Measurements from ENCODE around the gene ADRA2B.

Gene ADRA2B

GRCh38 chr2:96123936-96124335 is 7.6 kb upstream of the ADRA2B start:
- no peak overlapping the region for H3K4me3 ChIP-seq (ENCODE audit: low read length)
- DNase-seq (ENCODE audit: low read depth): no peak
- no peak for TF ChIP-seq CTCF (conservative IDR thresholded peaks at IDR 0.05; ENCODE audit: low read depth, low read length)

GRCh38 chr2:96123290-96123689 is 6.9 kb upstream of the ADRA2B start:
- no peak overlapping the region for H3K4me3 ChIP-seq (ENCODE audit: low read length)
- DNase-seq (ENCODE audit: low read depth): no peak
- no peak for TF ChIP-seq CTCF (conservative IDR thresholded peaks at IDR 0.05; ENCODE audit: low read depth, low read length)

GRCh38 chr2:96122391-96122790 is 6.0 kb upstream of the ADRA2B start:
- TF ChIP-seq CTCF (conservative IDR thresholded peaks at IDR 0.05; ENCODE audit: low read depth, low read length): no peak

GRCh38 chr2:96121414-96121813 is 5.0 kb upstream of the ADRA2B start:
- no peak for TF ChIP-seq CTCF (conservative IDR thresholded peaks at IDR 0.05; ENCODE audit: low read depth, low read length)

More at GRCh38 chr2:96122391-96122790, 6.0 kb upstream of the ADRA2B start:
- H3K4me3 ChIP-seq (ENCODE audit: low read length): no peak overlapping the region
- no peak for DNase-seq (ENCODE audit: low read depth)

GRCh38 chr2:96120991-96121390 is 4.6 kb upstream of the ADRA2B start:
- no peak for DNase-seq (ENCODE audit: low read depth)
- H3K4me3 ChIP-seq (ENCODE audit: low read length): no peak overlapping the region
- no peak for TF ChIP-seq CTCF (conservative IDR thresholded peaks at IDR 0.05; ENCODE audit: low read depth, low read length)

More at GRCh38 chr2:96121414-96121813, 5.0 kb upstream of the ADRA2B start:
- no peak for DNase-seq (ENCODE audit: low read depth)
- H3K4me3 ChIP-seq (ENCODE audit: low read length): no peak overlapping the region

- TF ChIP-seq CTCF (conservative IDR thresholded peaks at IDR 0.05; ENCODE audit: low read depth, low read length): no peak
- no peak overlapping the region for H3K4me3 ChIP-seq (ENCODE audit: low read length)
- DNase-seq (ENCODE audit: low read depth): no peak
Measured at GRCh38 chr2:96120091-96120720, 3.8 kb upstream of the ADRA2B start.

- TF ChIP-seq CTCF (conservative IDR thresholded peaks at IDR 0.05; ENCODE audit: low read depth, low read length): no peak
- H3K4me3 ChIP-seq (ENCODE audit: low read length): no peak overlapping the region
- no peak for DNase-seq (ENCODE audit: low read depth)
Measured at GRCh38 chr2:96119389-96119751, 3.0 kb upstream of the ADRA2B start.

Data from retinal pigment epithelial cell (primary cell).